Natural killer cell (primary cell): ENCODE results near the gene HOXD9. TPM values are rescaled to one million over a fixed set of nuclear protein-coding genes. Genes with fewer than 3 reads are reported as not detected.

Experiments
- ATAC-seq, 3 donors: fragments of 150-1000 bp in 2 of 3; fragments of 200-7000 bp in 1 of 3; cut with Tn5 transposase; 1 replicate in 1 of 3; 2 replicates in 2 of 3; pipeline ENCODE4 v1.10.0; 2021; ENCODE audit warnings: mild to moderate bottlenecking in 2 of 3, moderate library complexity in 2 of 3
- DNase-seq, 2 donors: peaks; one replicate each; pipeline versions ENCODE4 v3.0.0 to v3.0.0-alpha.2; 2013 to 2021; ENCODE audit warnings: mixed read lengths in 1 of 2
- H3K27ac ChIP-seq: one replicate; pipeline ENCODE4 v1.5.1; 2013; ENCODE audit warnings: mild to moderate bottlenecking, low read length
- H3K27me3 ChIP-seq: one replicate; pipeline ENCODE4 v1.6.1; 2013; ENCODE audit warnings: low read length; ENCODE audit not compliant: control insufficient read depth, insufficient read depth
- H3K36me3 ChIP-seq: one replicate; pipeline ENCODE4 v1.6.1; 2013; ENCODE audit warnings: low read length; ENCODE audit not compliant: control insufficient read depth, insufficient read depth
- H3K4me1 ChIP-seq: one replicate; pipeline ENCODE4 v1.6.1; 2013; ENCODE audit warnings: low read length; ENCODE audit not compliant: control insufficient read depth, insufficient read depth
- H3K4me3 ChIP-seq: one replicate; pipeline ENCODE4 v1.5.1; 2013; ENCODE audit warnings: low read length
- H3K9me3 ChIP-seq: one replicate; pipeline ENCODE4 v1.6.1; 2013; ENCODE audit warnings: low read length; ENCODE audit not compliant: control insufficient read depth, insufficient read depth
- H3K27ac Mint-ChIP-seq, 2 donors: one replicate each; pipeline ENCODE4 v1.8.0; 2022; ENCODE audit warnings: mild to moderate bottlenecking in 2 of 2, mixed read lengths in 2 of 2, moderate library complexity in 1 of 2
- H3K27me3 Mint-ChIP-seq, 2 donors: one replicate each; pipeline ENCODE4 v1.8.0; 2022; ENCODE audit warnings: low read depth in 2 of 2, mixed read lengths in 2 of 2
- H3K36me3 Mint-ChIP-seq: one replicate; pipeline ENCODE4 v1.8.0; 2022; ENCODE audit warnings: mixed read lengths
- H3K4me1 Mint-ChIP-seq, 2 donors: one replicate each; pipeline ENCODE4 v1.8.0; 2022; ENCODE audit warnings: mixed read lengths in 2 of 2
- H3K4me3 Mint-ChIP-seq: one replicate; pipeline ENCODE4 v1.8.0; 2022; ENCODE audit warnings: mild to moderate bottlenecking, moderate library complexity, mixed read lengths
- H3K9me3 Mint-ChIP-seq, 2 donors: one replicate each; pipeline ENCODE4 v1.8.0; 2022; ENCODE audit warnings: mixed read lengths in 2 of 2
- CTCF ChIP-seq: fragments of 200-600 bp; IDR thresholded peaks from one replicate; pipeline ENCODE4 v1.8.0; 2022; ENCODE audit warnings: antibody characterized with exemption
- WGBS: methylation state at CpG from one replicate; pipeline ENCODE4 v1.1.7; 2013; ENCODE audit warnings: missing lambda C conversion rate; ENCODE audit not compliant: insufficient coverage; 5-methylcytosine and 5-hydroxymethylcytosine counted together
- intact Hi-C: fragments of 100-400 bp; cut with micrococcal nuclease; formaldehyde crosslinking; loops from one replicate; pipeline ENCODE4 v1.14.2; 2022
- total RNA-seq, 4 donors: library from RNA; stranded (reverse); fragments of 120-200 nt in 1 of 4; gene quantifications; one replicate each; pipeline versions ENCODE4 v1.2.3 to v1.2.4, GENCODE V29; 2013 to 2022

The HOXD9 gene
- total RNA-seq, 3 donors from 2014 or later (not counting 1 experiment from before 2014, with no cell fraction given) = not detected

GRCh38 chr2:176103194-176103593 is 19.3 kb upstream of the HOXD9 start:
- intact Hi-C loops = no loop called here
- Histone ChIP-seq H3K36me3 (no peaks in the 10 kb centered on the region), H3K27ac (no peak overlapping the region), H3K9me3 (peaks cover 4% of the 10 kb centered on the region), H3K27me3 (peaks cover 78% of the 10 kb centered on the region), H3K4me1 (peaks cover 3% of the 10 kb centered on the region), H3K4me3 (no peak overlapping the region)
- WGBS = 27% methylated on average over 4 of the region's 7 CpGs
- Mint-ChIP-seq H3K27me3 (peaks cover 65 to 75% of the 10 kb centered on the region in 2 donors), H3K36me3 (no peaks in the 10 kb centered on the region), H3K9me3 (no peaks in the 10 kb centered on the region), H3K4me1 (peaks cover 0 to 22% of the 10 kb centered on the region in 2 donors), H3K27ac (no peak overlapping the region), H3K4me3 (no peak overlapping the region)
- DNase-seq = no peak
- no peak for TF ChIP-seq CTCF
- no peak for ATAC-seq

GRCh38 chr2:176103742-176104315 is 18.7 kb upstream of the HOXD9 start:
- no peak for DNase-seq
- TF ChIP-seq CTCF = no peak
- no peak overlapping the region for H3K4me3 ChIP-seq
- intact Hi-C loops = no loop called here
- 9% methylated on average over 10 of the region's 17 CpGs for WGBS
- Mint-ChIP-seq H3K4me3 (no peak overlapping the region), H3K4me1 (peaks cover 0 to 25% of the 10 kb centered on the region in 2 donors), H3K27ac (no peak overlapping the region), H3K36me3 (no peaks in the 10 kb centered on the region), H3K9me3 (no peaks in the 10 kb centered on the region), H3K27me3 (peaks cover 68 to 73% of the 10 kb centered on the region in 2 donors)
- H3K9me3 ChIP-seq = peaks cover 4% of the 10 kb centered on the region
- no peak for ATAC-seq
- no peak overlapping the region for H3K27ac ChIP-seq
- H3K27me3 ChIP-seq = peaks cover 73% of the 10 kb centered on the region
- H3K4me1 ChIP-seq = peaks cover 3% of the 10 kb centered on the region
- no peaks in the 10 kb centered on the region for H3K36me3 ChIP-seq

GRCh38 chr2:176104316-176105077 is 18.0 kb upstream of the HOXD9 start:
- peaks cover 0 to 27% of the 10 kb centered on the region in 2 donors for H3K4me1 Mint-ChIP-seq
- H3K4me3 Mint-ChIP-seq = no peak overlapping the region
- H3K27ac Mint-ChIP-seq = no peak overlapping the region
- H3K9me3 Mint-ChIP-seq = no peaks in the 10 kb centered on the region
- intact Hi-C loops = no loop called here
- H3K4me1 ChIP-seq = peaks cover 3% of the 10 kb centered on the region
- H3K27ac ChIP-seq = no peak overlapping the region
- H3K27me3 Mint-ChIP-seq = peaks cover 75 to 77% of the 10 kb centered on the region in 2 donors
- peaks cover 73% of the 10 kb centered on the region for H3K27me3 ChIP-seq
- H3K36me3 ChIP-seq = no peaks in the 10 kb centered on the region
- H3K4me3 ChIP-seq = no peak overlapping the region
- 9% methylated on average over 56 of the region's 56 CpGs for WGBS
- ATAC-seq = no peak
- peaks cover 4% of the 10 kb centered on the region for H3K9me3 ChIP-seq
- DNase-seq = peak in 1 of 2 donors; percentile 10
- peaks cover 5% of the 10 kb centered on the region for H3K36me3 Mint-ChIP-seq
- TF ChIP-seq CTCF = no peak
